ENCODE results near the gene HAUS7.
"Not testable (repeated sequence)": the region's sequence is repeated elsewhere in the genome, so short reads cannot be mapped to it uniquely, and the experiment has no call there.

HAUS7 gene

GRCh38 chrX:153408871-153409351, 61.5 kb downstream of the HAUS7 start:
- Histone ChIP-seq H3K9me3 (ENCODE audit: control insufficient read depth in 2 of 2, low read length in 2 of 2) (no peaks in the 10 kb centered on the region), H3K27ac (ENCODE audit: low read length) (no peak overlapping the region), H3K27me3 (ENCODE audit: control insufficient read depth in 1 of 2, insufficient read depth in 2 of 2, low read length in 2 of 2) (peaks cover 0 to 5% of the 10 kb centered on the region in 2 donors), H3K4me3 (ENCODE audit: low read length in 2 of 2) (no peak overlapping the region), H3K36me3 (ENCODE audit: control insufficient read depth in 2 of 2, insufficient read depth in 2 of 2, low read length in 2 of 2) (no peaks in the 10 kb centered on the region), H3K9ac (ENCODE audit: low read length in 2 of 2) (no peak overlapping the region), H3K4me1 (ENCODE audit: control insufficient read depth, insufficient read depth, low read length) (peaks cover 10% of the 10 kb centered on the region)

- H3K27me3 ChIP-seq (ENCODE audit: control insufficient read depth in 1 of 2, insufficient read depth in 2 of 2, low read length in 2 of 2) = peaks cover 0 to 4% of the 10 kb centered on the region in 2 donors
- no peak overlapping the region for H3K27ac ChIP-seq (ENCODE audit: low read length)
- H3K4me1 ChIP-seq (ENCODE audit: control insufficient read depth, insufficient read depth, low read length) = peaks cover 6% of the 10 kb centered on the region
- H3K9ac ChIP-seq (ENCODE audit: low read length in 2 of 2) = no peak overlapping the region
- no peaks in the 10 kb centered on the region for H3K9me3 ChIP-seq (ENCODE audit: control insufficient read depth in 2 of 2, low read length in 2 of 2)
- H3K4me3 ChIP-seq (ENCODE audit: low read length in 2 of 2) = no peak overlapping the region
- no peaks in the 10 kb centered on the region for H3K36me3 ChIP-seq (ENCODE audit: control insufficient read depth in 2 of 2, insufficient read depth in 2 of 2, low read length in 2 of 2)
Measured at GRCh38 chrX:153408221-153408721, 62.1 kb downstream of the HAUS7 start.

DNA sequence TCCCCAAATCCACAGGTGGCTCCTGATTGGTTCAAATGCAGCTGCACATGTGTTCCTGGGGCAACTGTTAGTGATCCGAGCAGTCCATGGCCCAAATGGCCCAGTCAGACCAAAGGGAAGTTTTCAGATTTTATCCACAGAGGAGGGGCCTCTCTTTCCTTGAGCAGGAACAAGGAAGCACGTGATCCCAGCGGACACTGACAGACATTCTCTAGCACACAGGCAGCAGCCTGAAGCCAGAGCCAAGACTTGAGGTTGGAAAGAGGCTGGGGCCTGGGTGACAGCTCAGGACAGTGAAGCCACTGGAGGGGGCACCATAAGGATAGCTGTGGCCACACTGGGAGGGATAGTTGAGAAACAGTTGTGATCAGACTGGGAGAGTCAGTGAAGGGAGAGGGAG, 62.6 kb downstream of the HAUS7 start:
- H3K27me3 ChIP-seq (ENCODE audit: control insufficient read depth in 1 of 2, insufficient read depth in 2 of 2, low read length in 2 of 2) = peaks cover 0 to 4% of the 10 kb centered on the region in 2 donors
- no peak overlapping the region for H3K4me3 ChIP-seq (ENCODE audit: low read length in 2 of 2)
- no peaks in the 10 kb centered on the region for H3K9me3 ChIP-seq (ENCODE audit: control insufficient read depth in 2 of 2, low read length in 2 of 2)
- no peak overlapping the region for H3K9ac ChIP-seq (ENCODE audit: low read length in 2 of 2)
- no peak overlapping the region for H3K27ac ChIP-seq (ENCODE audit: low read length)
- peaks cover 6% of the 10 kb centered on the region for H3K4me1 ChIP-seq (ENCODE audit: control insufficient read depth, insufficient read depth, low read length)
- H3K36me3 ChIP-seq (ENCODE audit: control insufficient read depth in 2 of 2, insufficient read depth in 2 of 2, low read length in 2 of 2) = no peaks in the 10 kb centered on the region

GRCh38 chrX:153406903-153407302, 63.5 kb downstream of the HAUS7 start:
- Histone ChIP-seq H3K4me3 (ENCODE audit: low read length in 2 of 2) (no peak overlapping the region), H3K27ac (ENCODE audit: low read length) (no peak overlapping the region), H3K9me3 (ENCODE audit: control insufficient read depth in 2 of 2, low read length in 2 of 2) (no peaks in the 10 kb centered on the region), H3K4me1 (ENCODE audit: control insufficient read depth, insufficient read depth, low read length) (peaks cover 2% of the 10 kb centered on the region), H3K36me3 (ENCODE audit: control insufficient read depth in 2 of 2, insufficient read depth in 2 of 2, low read length in 2 of 2) (no peaks in the 10 kb centered on the region), H3K27me3 (ENCODE audit: control insufficient read depth in 1 of 2, insufficient read depth in 2 of 2, low read length in 2 of 2) (peaks cover 0 to 4% of the 10 kb centered on the region in 2 donors), H3K9ac (ENCODE audit: low read length in 2 of 2) (no peak overlapping the region)

- Histone ChIP-seq H3K9ac (ENCODE audit: low read length in 2 of 2) (no peak overlapping the region), H3K27ac (ENCODE audit: low read length) (no peak overlapping the region), H3K36me3 (ENCODE audit: control insufficient read depth in 2 of 2, insufficient read depth in 2 of 2, low read length in 2 of 2) (no peaks in the 10 kb centered on the region), H3K4me1 (ENCODE audit: control insufficient read depth, insufficient read depth, low read length) (no peaks in the 10 kb centered on the region), H3K9me3 (ENCODE audit: control insufficient read depth in 2 of 2, low read length in 2 of 2) (no peaks in the 10 kb centered on the region), H3K27me3 (ENCODE audit: control insufficient read depth in 1 of 2, insufficient read depth in 2 of 2, low read length in 2 of 2) (peaks cover 0 to 4% of the 10 kb centered on the region in 2 donors), H3K4me3 (ENCODE audit: low read length in 2 of 2) (no peak overlapping the region)
Measured at GRCh38 chrX:153406011-153406410, 64.4 kb downstream of the HAUS7 start.

GRCh38 chrX:153405426-153405825, 65.0 kb downstream of the HAUS7 start:
- H3K4me3 ChIP-seq (ENCODE audit: low read length in 2 of 2) = no peak overlapping the region
- no peak overlapping the region for H3K9ac ChIP-seq (ENCODE audit: low read length in 2 of 2)
- no peak overlapping the region for H3K27ac ChIP-seq (ENCODE audit: low read length)
- H3K4me1 ChIP-seq (ENCODE audit: control insufficient read depth, insufficient read depth, low read length) = no peaks in the 10 kb centered on the region
- no peaks in the 10 kb centered on the region for H3K9me3 ChIP-seq (ENCODE audit: control insufficient read depth in 2 of 2, low read length in 2 of 2)
- H3K36me3 ChIP-seq (ENCODE audit: control insufficient read depth in 2 of 2, insufficient read depth in 2 of 2, low read length in 2 of 2) = no peaks in the 10 kb centered on the region
- peaks cover 0 to 4% of the 10 kb centered on the region in 2 donors for H3K27me3 ChIP-seq (ENCODE audit: control insufficient read depth in 1 of 2, insufficient read depth in 2 of 2, low read length in 2 of 2)

DNA sequence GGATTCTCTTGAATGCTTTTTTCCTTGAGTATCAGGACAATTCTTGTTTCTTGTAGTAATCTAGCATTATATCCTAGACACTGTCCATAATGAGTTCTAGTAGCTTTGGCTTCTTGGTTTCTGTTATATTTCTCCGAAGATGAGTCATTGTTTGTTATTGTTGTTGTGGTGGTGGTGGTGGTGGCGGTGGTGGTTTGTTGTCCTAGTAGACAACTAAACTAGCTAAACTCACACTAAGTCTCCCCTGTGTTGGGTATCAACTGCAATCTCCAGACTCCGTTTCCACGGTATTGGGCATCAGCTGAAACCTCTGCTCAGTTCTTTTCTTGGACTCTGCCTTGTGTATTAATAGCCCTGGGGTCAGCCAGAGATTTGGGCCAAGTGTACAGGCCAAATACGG, 66.0 kb downstream of the HAUS7 start:
- H3K4me3 ChIP-seq (ENCODE audit: low read length in 2 of 2); H3K4me1 ChIP-seq (ENCODE audit: control insufficient read depth, insufficient read depth, low read length); H3K27ac ChIP-seq (ENCODE audit: low read length); H3K9ac ChIP-seq (ENCODE audit: low read length in 2 of 2); H3K27me3 ChIP-seq (ENCODE audit: control insufficient read depth in 1 of 2, insufficient read depth in 2 of 2, low read length in 2 of 2); H3K36me3 ChIP-seq (ENCODE audit: control insufficient read depth in 2 of 2, insufficient read depth in 2 of 2, low read length in 2 of 2); H3K9me3 ChIP-seq (ENCODE audit: control insufficient read depth in 2 of 2, low read length in 2 of 2): not testable (repeated sequence)

DNA sequence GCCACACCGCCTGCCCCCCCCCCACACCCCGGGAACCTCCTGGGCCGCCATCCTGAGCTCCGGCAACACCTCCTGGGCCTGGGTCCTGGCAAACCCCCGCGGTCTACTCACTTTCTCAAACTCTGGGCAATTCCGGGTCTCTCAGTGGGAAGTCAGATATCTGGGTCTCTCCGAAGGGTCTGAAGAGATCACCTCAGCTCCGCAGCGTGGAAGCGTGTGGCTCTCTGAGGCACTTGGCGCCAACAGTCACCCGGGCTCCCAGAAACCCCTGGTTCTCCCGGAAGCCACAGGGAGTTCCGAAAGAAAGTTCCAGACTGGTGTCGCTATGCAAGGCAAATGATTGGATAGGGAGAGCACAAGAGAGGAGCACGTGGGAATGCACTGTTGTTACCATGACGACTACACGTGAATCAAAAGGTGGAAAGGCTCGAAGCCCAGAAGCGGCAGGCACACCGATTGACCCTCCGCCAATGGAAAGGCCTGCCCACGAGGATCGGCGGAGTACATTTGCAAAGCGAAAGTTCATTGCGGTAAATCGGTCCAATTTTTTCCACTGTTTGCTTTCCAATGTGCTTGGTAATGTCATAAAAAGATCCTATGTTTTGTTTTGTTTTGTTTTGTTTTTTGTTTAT, 69.1 kb downstream of the HAUS7 start, which contains the start of gene PNMA6E:
PNMA6E (minus strand) TSS at position 218 of the 632 bp plus-strand sequence. CDS start 2,501 bp downstream, outside the sequence.
- peaks cover 0 to 8% of the 10 kb centered on the region in 2 donors for H3K27me3 ChIP-seq (ENCODE audit: control insufficient read depth in 1 of 2, insufficient read depth in 2 of 2, low read length in 2 of 2)
- no peaks in the 10 kb centered on the region for H3K36me3 ChIP-seq (ENCODE audit: control insufficient read depth in 2 of 2, insufficient read depth in 2 of 2, low read length in 2 of 2)
- no peaks in the 10 kb centered on the region for H3K9me3 ChIP-seq (ENCODE audit: control insufficient read depth in 2 of 2, low read length in 2 of 2)
- no peaks in the 10 kb centered on the region for H3K4me1 ChIP-seq (ENCODE audit: control insufficient read depth, insufficient read depth, low read length)
- H3K27ac ChIP-seq (ENCODE audit: low read length) = no peak within 1 kb of the TSS
- H3K9ac ChIP-seq (ENCODE audit: low read length in 2 of 2) = no peak within 1 kb of the TSS
- H3K4me3 ChIP-seq (ENCODE audit: low read length in 2 of 2) = no peak within 1 kb of the TSS

DNA sequence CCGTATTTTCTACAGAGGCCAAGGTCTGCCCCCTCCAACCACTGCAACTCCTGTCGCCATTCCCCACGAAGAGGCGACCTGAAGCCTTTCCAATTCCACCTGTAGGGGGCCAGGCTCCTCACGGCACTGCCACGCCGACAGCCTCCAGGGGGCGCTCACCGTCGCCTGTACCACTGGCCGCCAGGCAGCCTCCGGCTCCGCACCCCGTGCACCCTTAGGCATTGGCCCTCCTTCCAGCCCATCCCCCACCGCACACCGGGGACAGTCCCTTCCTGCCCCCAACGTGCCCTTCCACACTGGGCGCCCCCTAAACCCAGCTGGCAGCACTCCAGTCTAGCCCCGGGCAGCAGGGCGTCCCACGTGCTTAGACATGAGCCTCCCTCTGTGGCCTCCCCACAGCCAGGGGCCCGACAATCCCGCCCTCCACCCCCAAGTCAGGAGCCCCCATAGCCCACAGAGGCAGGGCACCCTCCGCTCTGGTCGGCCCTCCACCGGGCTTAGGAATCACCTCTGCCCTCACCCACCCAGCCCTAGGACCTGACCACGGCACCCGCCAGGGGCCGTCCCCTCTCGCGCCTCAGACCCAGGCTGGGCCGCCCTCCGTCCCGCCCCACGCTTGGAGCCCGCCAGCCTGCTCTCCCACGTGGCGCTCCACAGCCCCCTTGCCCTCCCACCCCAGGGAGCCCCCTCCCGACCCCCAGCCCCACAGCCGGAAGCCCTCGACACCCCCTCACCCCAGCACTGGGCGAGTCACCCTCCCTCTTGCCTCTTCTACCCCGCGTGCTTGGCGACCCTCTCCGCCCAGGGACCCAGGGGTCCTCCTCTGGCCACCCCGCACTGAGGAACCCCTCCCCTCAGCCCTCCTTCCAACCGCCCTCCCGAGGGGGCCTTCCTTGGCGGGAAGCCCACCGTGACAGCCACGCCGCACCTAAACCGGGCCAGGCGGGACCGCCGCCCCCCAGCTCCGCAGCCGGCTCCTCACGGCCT, 69.9 kb downstream of the HAUS7 start:
- no peak overlapping the region for H3K27ac ChIP-seq (ENCODE audit: low read length)
- no peak overlapping the region for H3K4me3 ChIP-seq (ENCODE audit: low read length in 2 of 2)
- H3K4me1 ChIP-seq (ENCODE audit: control insufficient read depth, insufficient read depth, low read length) = no peaks in the 10 kb centered on the region
- H3K9ac ChIP-seq (ENCODE audit: low read length in 2 of 2) = no peak overlapping the region
- H3K36me3 ChIP-seq (ENCODE audit: control insufficient read depth in 2 of 2, insufficient read depth in 2 of 2, low read length in 2 of 2) = no peaks in the 10 kb centered on the region
- H3K9me3 ChIP-seq (ENCODE audit: control insufficient read depth in 2 of 2, low read length in 2 of 2) = no peaks in the 10 kb centered on the region
- peaks cover 0 to 11% of the 10 kb centered on the region in 2 donors for H3K27me3 ChIP-seq (ENCODE audit: control insufficient read depth in 1 of 2, insufficient read depth in 2 of 2, low read length in 2 of 2)

- H3K27me3 ChIP-seq (ENCODE audit: control insufficient read depth in 1 of 2, insufficient read depth in 2 of 2, low read length in 2 of 2) = peaks cover 0 to 11% of the 10 kb centered on the region in 2 donors
- no peak overlapping the region for H3K9ac ChIP-seq (ENCODE audit: low read length in 2 of 2)
- no peak overlapping the region for H3K4me3 ChIP-seq (ENCODE audit: low read length in 2 of 2)
- no peak overlapping the region for H3K27ac ChIP-seq (ENCODE audit: low read length)
- H3K4me1 ChIP-seq (ENCODE audit: control insufficient read depth, insufficient read depth, low read length) = no peaks in the 10 kb centered on the region
- no peaks in the 10 kb centered on the region for H3K9me3 ChIP-seq (ENCODE audit: control insufficient read depth in 2 of 2, low read length in 2 of 2)
- H3K36me3 ChIP-seq (ENCODE audit: control insufficient read depth in 2 of 2, insufficient read depth in 2 of 2, low read length in 2 of 2) = no peaks in the 10 kb centered on the region
Measured at GRCh38 chrX:153398275-153398960, 72.0 kb downstream of the HAUS7 start.

Data from stomach smooth muscle (tissue), 2 donors.